ENCODE measurements around the gene CCL3.

GRCh38 chr17:36074365-36074764 is 15.6 kb downstream of the CCL3 start:
- TF ChIP-seq CTCF (optimal IDR thresholded peaks at IDR 0.05 in 1 of 3, IDR thresholded peaks at IDR 0.05 in 1 of 3, conservative IDR thresholded peaks at IDR 0.05 in 1 of 3; ENCODE audit: extremely low read depth in 1 of 3, insufficient read depth in 2 of 3, low read length in 3 of 3): no peak
- no peak for TF ChIP-seq EZH2 (IDR thresholded peaks at IDR 0.05; ENCODE audit: low read length)

Measured in keratinocyte (primary cell).